GM21381 (cell line): ENCODE data around the gene PHF11.

Experiments
- ATAC-seq: cut with Tn5 transposase; IDR thresholded peaks from one replicate; pipeline ENCODE4 v1.9.1; 2021; ENCODE audit warnings: mild to moderate bottlenecking, moderate library complexity; ENCODE audit not compliant: unreplicated experiment

Gene PHF11

GRCh38 chr13:49497272-49497671, 1.5 kb downstream of the PHF11 start:
- no peak for ATAC-seq

- no peak for ATAC-seq
These were observed 2.5 kb downstream of the PHF11 start for GRCh38 chr13:49498206-49498605.

GRCh38 chr13:49499889-49500660, 4.3 kb downstream of the PHF11 start:
- no peak for ATAC-seq

GRCh38 chr13:49502954-49503353, 7.2 kb downstream of the PHF11 start:
- ATAC-seq, result no peak

- ATAC-seq, result no peak
These were observed 8.2 kb downstream of the PHF11 start for GRCh38 chr13:49503951-49504350.

GRCh38 chr13:49512578-49512977, 16.8 kb downstream of the PHF11 start:
- no peak for ATAC-seq

- ATAC-seq, result no peak
These were observed 20.7 kb downstream of the PHF11 start for GRCh38 chr13:49516467-49516866.

GRCh38 chr13:49517461-49517860, 21.7 kb downstream of the PHF11 start:
- ATAC-seq, result no peak

GRCh38 chr13:49521224-49521623, 25.5 kb downstream of the PHF11 start:
- ATAC-seq, result no peak

- ATAC-seq, result no peak
These were observed 29.2 kb downstream of the PHF11 start for GRCh38 chr13:49524740-49525501.

GRCh38 chr13:49527123-49527522, 31.4 kb downstream of the PHF11 start:
- ATAC-seq, result no peak

- ATAC-seq, result no peak
These were observed 32.4 kb downstream of the PHF11 start for GRCh38 chr13:49528161-49528560.

GRCh38 chr13:49530457-49530856, 34.7 kb downstream of the PHF11 start:
- ATAC-seq, result peak; percentile 46

GRCh38 chr13:49532593-49532992, 36.8 kb downstream of the PHF11 start:
- ATAC-seq, result no peak

- no peak for ATAC-seq
These were observed 37.3 kb downstream of the PHF11 start for GRCh38 chr13:49533011-49533410.

- no peak for ATAC-seq
These were observed 38.0 kb downstream of the PHF11 start for GRCh38 chr13:49533591-49534269.

- ATAC-seq, result no peak
These were observed 40.6 kb downstream of the PHF11 start for GRCh38 chr13:49536144-49536873.

GRCh38 chr13:49538404-49538803, 42.7 kb downstream of the PHF11 start:
- ATAC-seq, result no peak

GRCh38 chr13:49539313-49539712, 43.6 kb downstream of the PHF11 start:
- no peak for ATAC-seq

- no peak for ATAC-seq
These were observed 44.0 kb downstream of the PHF11 start for GRCh38 chr13:49539746-49540145.

- ATAC-seq, result no peak
These were observed 44.8 kb downstream of the PHF11 start for GRCh38 chr13:49540552-49540951.
